VCaP (cell line): ENCODE measurements around the gene MARK4.
"Not testable (repeated sequence)": the region's sequence is repeated elsewhere in the genome, so short reads cannot be mapped to it uniquely, and the experiment has no call there.

Experiments used
- H3K27ac ChIP-seq: fragments of 450-650 bp; 2 replicates; pipeline ENCODE4 v1.5.1; 2017
- CTCF ChIP-seq: fragments of 450-650 bp; conservative IDR thresholded peaks from 2 replicates; pipeline ENCODE4 v1.5.1; 2017; ENCODE audit warnings: mild to moderate bottlenecking, moderate library complexity

Gene MARK4

DNA sequence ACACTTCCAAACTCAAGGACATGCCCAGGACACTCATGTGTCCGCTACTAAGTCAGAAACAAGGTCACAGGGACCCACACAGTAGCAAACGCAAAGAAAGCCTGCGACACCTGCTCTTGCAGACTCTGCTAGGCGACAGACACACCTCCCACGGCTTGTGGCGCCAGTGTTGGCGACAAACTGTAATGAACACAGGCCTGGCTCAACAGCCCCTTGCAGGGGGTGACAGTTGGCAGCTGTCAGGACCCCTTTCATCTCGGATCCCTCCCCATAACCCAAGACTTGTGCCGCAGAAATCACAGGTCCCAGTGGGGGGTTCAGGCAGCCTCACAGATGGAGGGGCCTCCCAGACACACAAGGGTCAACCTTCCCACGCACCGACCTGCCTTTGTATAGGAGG, 71.2 kb downstream of the MARK4 start:
- H3K27ac ChIP-seq: no peak overlapping the region
- no peak for TF ChIP-seq CTCF

DNA sequence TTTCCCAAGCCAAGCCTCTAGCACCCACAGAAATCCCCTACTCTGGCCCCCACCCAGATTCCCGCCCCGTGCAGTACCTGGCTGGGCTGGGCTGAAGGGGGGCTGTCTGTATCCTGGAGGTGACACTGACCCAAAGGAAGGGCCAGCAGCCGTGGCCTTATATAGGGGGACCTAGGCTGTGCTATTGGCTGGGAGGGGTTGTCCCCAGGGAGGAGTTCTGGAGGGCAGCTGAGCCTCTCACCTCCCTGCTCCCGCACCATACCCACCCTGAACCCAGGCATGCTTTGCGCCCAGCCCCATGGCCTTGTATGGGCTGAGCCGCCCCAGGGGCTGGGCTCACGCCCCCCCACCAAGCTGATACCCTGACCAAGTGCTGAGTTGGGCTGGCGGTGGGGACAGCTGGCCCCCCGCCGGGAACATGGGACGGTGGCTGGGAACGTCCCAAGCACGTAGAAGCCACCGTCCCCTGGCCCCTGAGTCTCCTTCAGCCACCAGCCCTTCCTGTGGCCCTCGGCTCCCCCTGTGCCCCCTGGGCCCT, 71.7 kb downstream of the MARK4 start, which contains the start of gene CKM:
Gene CKM (minus strand): TSS at position 132 of the 538 bp plus-strand sequence. CDS start 3,162 bp downstream, outside the sequence.
- TF ChIP-seq CTCF: no peak
- peak within 1 kb of the TSS; percentile 4; the same call in 1 of the 2 replicates for H3K27ac ChIP-seq

DNA sequence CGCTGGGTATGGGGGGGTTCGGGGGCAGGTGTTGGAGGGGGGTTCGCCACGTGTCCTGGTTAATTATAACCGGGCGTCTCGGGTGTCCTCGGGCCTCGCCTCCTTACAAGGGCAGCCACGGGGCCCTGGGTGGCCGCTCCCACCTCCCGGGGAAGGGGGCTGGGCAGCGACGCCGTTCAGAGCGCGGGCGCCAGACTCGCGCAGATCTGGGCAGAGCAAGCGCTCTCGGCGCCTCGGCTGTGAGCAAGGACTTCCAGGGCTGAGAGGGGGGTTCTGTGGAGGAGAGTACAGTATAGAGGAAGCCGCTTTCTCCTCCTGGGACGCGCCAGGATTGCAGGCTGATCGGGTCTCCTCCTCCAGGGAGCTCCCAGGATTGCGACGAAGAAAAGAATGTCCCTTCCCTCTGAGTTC, 72.6 kb downstream of the MARK4 start:
- TF ChIP-seq CTCF: no peak
- peak overlapping the region; percentile 4; the same call in 1 of the 2 replicates for H3K27ac ChIP-seq

DNA sequence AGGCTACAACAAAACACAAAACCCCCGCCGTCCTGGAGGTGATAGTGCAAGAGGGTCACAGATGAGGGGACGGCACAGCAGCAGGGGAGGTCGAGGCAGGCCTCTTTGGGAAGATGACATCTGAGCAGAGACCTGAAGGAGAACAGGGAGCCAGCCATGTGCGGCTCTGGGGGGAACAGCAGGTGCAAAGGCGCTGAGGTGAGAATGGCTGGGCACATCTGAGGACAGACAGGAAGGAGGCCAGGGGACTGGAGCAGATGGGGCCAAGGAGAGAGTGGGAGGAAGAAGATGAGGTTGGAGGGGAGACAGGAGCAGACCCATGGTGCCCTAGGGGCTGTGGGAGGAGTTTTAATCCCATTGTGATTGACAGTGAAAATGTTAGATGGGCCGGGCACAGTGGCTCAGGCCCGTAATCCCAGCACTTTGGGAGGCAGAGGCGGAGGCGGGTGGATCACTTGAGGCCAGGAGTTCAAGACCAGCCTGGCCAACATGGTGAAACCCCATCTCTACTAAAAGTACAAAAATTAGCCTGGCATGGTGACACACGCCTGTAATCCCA, 73.4 kb downstream of the MARK4 start:
- TF ChIP-seq CTCF: no peak
- H3K27ac ChIP-seq: no peak overlapping the region

DNA sequence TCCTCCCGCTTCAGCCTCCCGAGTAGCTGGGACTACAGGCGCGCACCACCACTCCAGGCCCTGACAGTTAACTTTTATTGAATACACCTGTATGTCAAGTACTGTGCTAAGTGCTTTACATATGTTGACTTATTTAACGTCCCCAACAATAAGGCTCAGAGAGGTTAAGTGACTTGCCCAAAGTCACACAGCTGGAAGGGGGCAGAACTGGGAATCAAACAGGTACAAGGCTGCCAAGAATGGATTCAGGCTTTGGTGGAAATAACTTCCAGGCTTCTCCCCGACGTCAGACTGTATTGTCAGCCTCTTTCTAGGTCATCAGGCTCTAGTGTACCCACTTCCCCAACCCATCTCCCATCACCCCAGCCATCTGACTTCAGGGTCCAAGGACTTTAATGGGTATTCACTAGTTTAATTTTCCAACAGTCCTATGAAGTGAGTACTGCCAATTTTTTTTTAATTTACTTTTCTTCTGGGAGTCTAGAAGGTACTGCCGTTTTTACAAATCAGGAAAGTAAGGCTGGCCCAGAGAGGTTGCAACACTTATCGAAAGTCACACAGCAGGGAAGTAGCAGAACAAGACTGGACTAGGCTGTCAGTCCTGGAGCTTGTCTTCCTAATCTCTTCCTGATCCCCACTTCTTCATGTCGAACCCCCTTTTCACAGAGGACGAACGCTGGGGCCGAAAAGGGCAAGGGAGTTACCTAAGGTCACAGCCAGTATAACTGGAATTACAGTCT, 76.5 kb downstream of the MARK4 start:
- no peak for TF ChIP-seq CTCF
- no peak overlapping the region for H3K27ac ChIP-seq

DNA sequence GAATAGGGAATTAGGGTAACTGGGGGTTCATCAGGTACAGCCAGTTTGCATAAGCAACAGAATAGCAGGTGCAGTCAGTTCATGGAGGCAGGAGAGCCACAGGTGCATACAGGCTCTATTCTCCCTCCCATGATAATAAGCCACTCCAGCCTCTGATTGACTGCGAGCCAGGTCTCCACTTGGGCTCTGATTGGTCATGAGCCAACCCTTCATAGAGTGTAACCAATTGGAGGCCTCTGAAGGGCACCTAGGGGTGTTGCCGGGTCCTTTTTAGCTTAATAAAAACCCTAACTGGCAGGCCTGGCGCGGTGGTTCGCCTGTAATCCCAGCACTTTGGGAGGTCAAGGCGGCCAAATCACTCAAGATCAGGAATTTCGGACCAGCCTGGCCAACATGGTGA, 80.3 kb downstream of the MARK4 start:
- H3K27ac ChIP-seq: no peak overlapping the region
- TF ChIP-seq CTCF: no peak

- H3K27ac ChIP-seq: no peak overlapping the region
- TF ChIP-seq CTCF: no peak
These were observed 82.7 kb downstream of the MARK4 start for GRCh38 chr19:45333609-45334303.

DNA sequence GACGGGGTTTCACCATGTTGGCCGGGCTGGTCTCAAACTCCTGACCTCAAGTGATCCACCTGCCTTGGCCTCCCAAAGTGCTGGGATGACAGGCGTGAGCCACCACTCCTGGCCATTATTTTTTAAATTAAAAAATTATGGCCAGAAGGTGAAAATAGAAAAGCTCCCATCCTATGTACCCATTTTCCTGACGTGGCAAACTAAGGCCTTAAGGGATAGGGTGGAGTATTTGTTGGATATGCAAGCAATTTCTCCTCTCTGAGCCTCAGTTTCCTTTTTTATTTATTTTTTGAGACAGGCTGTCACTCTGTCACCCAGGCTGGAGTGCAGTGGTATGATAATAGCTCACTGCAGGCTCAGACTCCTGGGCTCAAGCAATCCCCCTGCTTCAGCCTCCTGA, 83.8 kb downstream of the MARK4 start:
- not testable (repeated sequence) for H3K27ac ChIP-seq
